Activated CD4-positive, alpha-beta memory T cell treated with anti-CD3 and anti-CD28 coated beads for 36 hours (primary cell): Measurements from ENCODE around the gene CORO6. TPM values are rescaled to one million over a fixed set of nuclear protein-coding genes. Genes with fewer than 3 reads are reported as not detected.

ENCODE experiments used
- CTCF ChIA-PET: fragments of 350-600 bp; sonication (Branson Sonifier 250); formaldehyde crosslinking; loops from one replicate; lab custom pipeline; 2021; ENCODE audit warnings: antibody characterized with exemption, inconsistent platforms; lab: Charles Lee
- POLR2A ChIA-PET: fragments of 350-600 bp; sonication (Branson Sonifier 250); formaldehyde crosslinking; loops from one replicate; lab custom pipeline; 2021; ENCODE audit warnings: antibody characterized with exemption; lab: Charles Lee
- DNase-seq: peaks from one replicate; pipeline ENCODE4 v3.0.0-alpha.2; 2020
- H3K27ac Mint-ChIP-seq: one replicate; pipeline ENCODE4 v1.8.0; 2021; ENCODE audit warnings: mixed read lengths
- H3K27me3 Mint-ChIP-seq: one replicate; pipeline ENCODE4 v1.8.0; 2021; ENCODE audit warnings: mixed read lengths
- H3K36me3 Mint-ChIP-seq: one replicate; pipeline ENCODE4 v1.8.0; 2021; ENCODE audit warnings: mixed read lengths
- H3K4me1 Mint-ChIP-seq: one replicate; pipeline ENCODE4 v1.8.0; 2021; ENCODE audit warnings: low read depth, mixed read lengths
- H3K4me3 Mint-ChIP-seq: one replicate; pipeline ENCODE4 v1.8.0; 2021; ENCODE audit warnings: mild to moderate bottlenecking, mixed read lengths
- H3K9me3 Mint-ChIP-seq: one replicate; pipeline ENCODE4 v1.8.0; 2021; ENCODE audit warnings: mixed read lengths
- intact Hi-C: fragments of 100-400 bp; cut with micrococcal nuclease; formaldehyde crosslinking; loops from one replicate; pipeline ENCODE4 v1.15.1; 2023
- total RNA-seq, 2 experiments: library from RNA; stranded (reverse); gene quantifications; one replicate each; pipeline ENCODE4 v1.2.3, GENCODE V29; 2021

CORO6 gene
- total RNA-seq = 10 to 100 TPM; 21.3 to 22.1 TPM

- peak; percentile 74 for DNase-seq
- Mint-ChIP-seq H3K4me3 (peak within 1 kb of the TSS; percentile 78), H3K9me3 (no peaks in the 10 kb centered on the region), H3K27ac (peak within 1 kb of the TSS; percentile 85), H3K27me3 (no peaks in the 10 kb centered on the region), H3K4me1 (peaks cover 60% of the 10 kb centered on the region), H3K36me3 (no peaks in the 10 kb centered on the region)
- ChIA-PET CTCF (interaction anchor here (1.0 to 1.7 kb wide), 4 partner anchors 8 to 157 kb away, joined by 3 to 8 read pairs (median 6); no protein-coding TSS in a partner anchor), POLR2A (interaction anchor here (1.0 to 1.5 kb wide), 2 partner anchors 55 to 138 kb away, joined by 3 to 6 read pairs; partner anchors contain the start of gene ABHD15)
- intact Hi-C loops = loop anchor here (5.0 to 10.0 kb wide), 2 partner anchors 472 to 485 kb away; no protein-coding TSS in a partner anchor
These were observed at the start of gene CORO6 for GRCh38 chr17:29622337-29623282. TSS of gene CORO6 (minus strand) at chr17:29622912. CDS start at chr17:29621421, 1,491 bp downstream.

DNA sequence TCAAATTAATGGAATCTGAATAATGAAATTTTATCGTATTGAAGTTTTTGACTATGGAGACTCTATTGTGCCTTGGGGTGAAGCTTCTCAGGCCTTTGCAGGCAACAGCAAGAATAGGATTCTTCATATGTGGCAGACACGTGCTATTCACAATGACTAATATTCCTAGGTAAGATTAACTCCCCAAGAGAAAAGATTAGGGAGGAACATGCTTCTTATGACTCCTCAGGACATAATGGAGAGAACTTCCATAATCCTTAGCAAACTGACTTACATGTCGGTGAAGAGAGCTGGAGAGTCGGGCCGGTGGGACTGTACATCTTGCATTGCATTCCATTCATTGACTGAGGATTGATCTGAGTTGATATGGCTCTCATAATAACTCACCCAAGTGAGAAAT is 48.9 kb upstream of the CORO6 start:
- intact Hi-C loops = no loop called here
- H3K36me3 Mint-ChIP-seq = peaks cover 37% of the 10 kb centered on the region
- POLR2A ChIA-PET = no interaction called here
- peaks cover 31% of the 10 kb centered on the region for H3K4me1 Mint-ChIP-seq
- no peaks in the 10 kb centered on the region for H3K27me3 Mint-ChIP-seq
- H3K4me3 Mint-ChIP-seq = no peak overlapping the region
- no peak overlapping the region for H3K27ac Mint-ChIP-seq
- no peaks in the 10 kb centered on the region for H3K9me3 Mint-ChIP-seq
- CTCF ChIA-PET = interaction anchor here (1.6 kb wide), 1 partner anchor 108 kb away, joined by 4 read pairs; no protein-coding TSS in a partner anchor
- DNase-seq = no peak

GRCh38 chr17:29669266-29669665 is 46.6 kb upstream of the CORO6 start:
- intact Hi-C loops = no loop called here
- ChIA-PET POLR2A (interaction anchor here (0.6 to 1.0 kb wide), 2 partner anchors 13 to 89 kb away, joined by 3 to 4 read pairs; no protein-coding TSS in a partner anchor), CTCF (no interaction called here)
- H3K36me3 Mint-ChIP-seq = peaks cover 35% of the 10 kb centered on the region
- no peak overlapping the region for H3K27ac Mint-ChIP-seq
- H3K9me3 Mint-ChIP-seq = no peaks in the 10 kb centered on the region
- H3K27me3 Mint-ChIP-seq = no peaks in the 10 kb centered on the region
- no peak overlapping the region for H3K4me3 Mint-ChIP-seq
- no peak for DNase-seq
- peaks cover 34% of the 10 kb centered on the region for H3K4me1 Mint-ChIP-seq

DNA sequence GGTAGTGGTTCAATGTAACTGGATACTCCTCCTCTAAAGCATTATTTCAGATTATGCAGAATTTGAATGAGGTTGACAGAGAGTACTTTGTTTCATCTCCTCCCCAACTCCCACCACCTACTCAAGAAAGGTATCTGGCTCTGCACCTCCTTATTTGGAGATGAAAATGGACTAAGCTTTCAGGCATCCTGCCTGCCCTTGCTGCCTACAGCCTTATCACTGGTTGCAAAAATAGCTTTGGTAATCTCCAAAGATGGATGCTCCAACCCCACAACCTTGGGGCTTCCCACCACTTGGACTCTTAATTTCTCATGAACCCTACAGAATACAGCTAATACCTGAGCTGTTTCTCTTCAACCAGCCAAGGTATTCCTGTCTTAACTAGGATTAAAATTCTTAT is 45.3 kb upstream of the CORO6 start:
- H3K4me3 Mint-ChIP-seq = no peak overlapping the region
- POLR2A ChIA-PET = no interaction called here
- DNase-seq = no peak
- peaks cover 39% of the 10 kb centered on the region for H3K36me3 Mint-ChIP-seq
- CTCF ChIA-PET = interaction anchor here (1.1 kb wide), 1 partner anchor 9 kb away, joined by 3 read pairs; no protein-coding TSS in a partner anchor
- peaks cover 29% of the 10 kb centered on the region for H3K4me1 Mint-ChIP-seq
- H3K27ac Mint-ChIP-seq = peak overlapping the region; percentile 42
- intact Hi-C loops = no loop called here
- H3K9me3 Mint-ChIP-seq = no peaks in the 10 kb centered on the region
- H3K27me3 Mint-ChIP-seq = no peaks in the 10 kb centered on the region

GRCh38 chr17:29665481-29665810 is 42.7 kb upstream of the CORO6 start:
- no peak for DNase-seq
- H3K27me3 Mint-ChIP-seq = no peaks in the 10 kb centered on the region
- ChIA-PET CTCF (interaction anchor here (0.6 to 2.6 kb wide), 6 partner anchors 22 to 428 kb away, joined by 3 to 16 read pairs (median 4); no protein-coding TSS in a partner anchor), POLR2A (interaction anchor here (0.6 to 2.2 kb wide), 10 partner anchors 8 to 103 kb away, joined by 3 to 12 read pairs (median 4); no protein-coding TSS in a partner anchor)
- H3K4me3 Mint-ChIP-seq = no peak overlapping the region
- intact Hi-C loops = loop anchor here (1.0 to 2.0 kb wide), 3 partner anchors 41 to 95 kb away; no protein-coding TSS in a partner anchor
- H3K4me1 Mint-ChIP-seq = peaks cover 33% of the 10 kb centered on the region
- peaks cover 39% of the 10 kb centered on the region for H3K36me3 Mint-ChIP-seq
- H3K27ac Mint-ChIP-seq = peak overlapping the region; percentile 84
- no peaks in the 10 kb centered on the region for H3K9me3 Mint-ChIP-seq

DNA sequence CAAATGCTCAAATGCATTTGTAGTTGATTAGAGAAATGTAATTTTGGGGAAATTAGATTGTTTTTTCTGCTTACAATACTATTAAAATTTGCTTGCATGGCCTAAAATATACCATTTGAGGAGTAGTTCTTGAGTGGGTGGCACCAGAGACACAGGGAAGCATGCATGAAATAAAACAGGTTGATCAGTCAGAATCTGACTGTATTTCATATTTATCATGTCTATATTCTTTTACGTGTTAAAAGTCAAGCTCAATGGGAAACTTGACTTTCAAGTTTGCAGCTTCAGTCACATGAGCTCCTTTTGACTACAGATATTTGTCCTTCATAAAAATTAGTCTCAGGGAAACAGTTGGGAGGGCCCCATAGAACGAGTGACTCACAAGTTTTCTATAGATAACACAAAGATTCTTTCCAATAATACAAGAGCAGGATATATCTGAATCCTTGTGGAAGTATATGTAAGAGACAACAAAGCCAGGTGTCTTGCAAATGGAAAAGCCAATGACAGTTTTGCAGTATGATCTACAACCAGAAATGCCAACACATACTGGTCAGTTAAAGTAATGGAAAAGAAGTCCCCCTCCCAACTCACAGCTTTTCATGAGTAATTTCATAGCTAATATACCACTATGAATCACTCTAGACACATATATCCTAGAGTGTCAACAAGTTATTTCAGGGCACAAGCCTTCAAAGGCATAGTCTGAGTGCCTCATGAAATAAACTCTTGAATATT is 42.2 kb upstream of the CORO6 start:
- no peaks in the 10 kb centered on the region for H3K9me3 Mint-ChIP-seq
- H3K27me3 Mint-ChIP-seq = no peaks in the 10 kb centered on the region
- ChIA-PET POLR2A (interaction anchor here (0.6 to 2.2 kb wide), 10 partner anchors 9 to 104 kb away, joined by 3 to 12 read pairs (median 4); no protein-coding TSS in a partner anchor), CTCF (interaction anchor here (0.6 to 2.6 kb wide), 6 partner anchors 21 to 428 kb away, joined by 3 to 16 read pairs (median 4); no protein-coding TSS in a partner anchor)
- H3K36me3 Mint-ChIP-seq = peaks cover 38% of the 10 kb centered on the region
- H3K27ac Mint-ChIP-seq = peak overlapping the region; percentile 84
- H3K4me3 Mint-ChIP-seq = no peak overlapping the region
- no peak for DNase-seq
- H3K4me1 Mint-ChIP-seq = peaks cover 33% of the 10 kb centered on the region
- intact Hi-C loops = loop anchor here (1.0 to 2.0 kb wide), 3 partner anchors 40 to 95 kb away; no protein-coding TSS in a partner anchor

GRCh38 chr17:29663155-29663554 is 40.4 kb upstream of the CORO6 start:
- ChIA-PET CTCF (interaction anchor here (0.7 to 1.1 kb wide), 4 partner anchors 43 to 118 kb away, joined by 3 to 8 read pairs (median 4); no protein-coding TSS in a partner anchor), POLR2A (no interaction called here)
- H3K27me3 Mint-ChIP-seq = no peaks in the 10 kb centered on the region
- intact Hi-C loops = no loop called here
- H3K4me3 Mint-ChIP-seq = no peak overlapping the region
- DNase-seq = no peak
- no peaks in the 10 kb centered on the region for H3K9me3 Mint-ChIP-seq
- H3K4me1 Mint-ChIP-seq = peaks cover 36% of the 10 kb centered on the region
- H3K27ac Mint-ChIP-seq = no peak overlapping the region
- peaks cover 33% of the 10 kb centered on the region for H3K36me3 Mint-ChIP-seq

GRCh38 chr17:29661213-29661612 is 38.5 kb upstream of the CORO6 start:
- intact Hi-C loops = no loop called here
- ChIA-PET POLR2A (no interaction called here), CTCF (no interaction called here)
- Mint-ChIP-seq H3K27ac (peak overlapping the region; percentile 6), H3K9me3 (no peaks in the 10 kb centered on the region), H3K36me3 (peaks cover 23% of the 10 kb centered on the region), H3K27me3 (no peaks in the 10 kb centered on the region), H3K4me1 (peaks cover 24% of the 10 kb centered on the region), H3K4me3 (no peak overlapping the region)
- DNase-seq = no peak

DNA sequence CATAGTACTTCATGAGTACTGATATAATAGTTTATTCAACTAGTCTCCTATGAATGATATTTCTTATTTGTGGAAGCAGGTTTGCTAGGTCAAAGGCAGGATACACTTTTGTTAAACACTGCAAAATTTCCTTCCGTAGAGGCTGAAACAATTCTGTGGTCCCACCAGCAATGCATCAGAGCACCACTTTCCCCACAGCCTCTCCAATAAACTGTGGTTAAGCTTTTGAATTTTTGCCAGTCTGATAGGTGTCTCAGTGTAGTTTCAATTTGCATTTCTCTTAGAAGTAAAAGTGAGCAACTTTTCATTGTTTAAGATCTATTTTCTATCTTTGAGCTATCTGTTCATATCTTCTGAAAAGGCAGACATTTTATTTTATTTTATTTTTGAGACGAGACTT is 36.4 kb upstream of the CORO6 start:
- Mint-ChIP-seq H3K4me3 (no peak overlapping the region), H3K27ac (no peak overlapping the region)

GRCh38 chr17:29655323-29655722 is 32.6 kb upstream of the CORO6 start:
- intact Hi-C loops = no loop called here
- Mint-ChIP-seq H3K9me3 (no peaks in the 10 kb centered on the region), H3K4me1 (peaks cover 4% of the 10 kb centered on the region), H3K27me3 (no peaks in the 10 kb centered on the region), H3K4me3 (no peak overlapping the region), H3K36me3 (peaks cover 13% of the 10 kb centered on the region), H3K27ac (no peak overlapping the region)
- no peak for DNase-seq
- CTCF ChIA-PET = interaction anchor here (0.7 to 2.0 kb wide), 3 partner anchors 38 to 443 kb away, joined by 3 to 7 read pairs (median 4); no protein-coding TSS in a partner anchor
- POLR2A ChIA-PET = no interaction called here

More for the DNA sequence above, 36.4 kb upstream of the CORO6 start:
- no peaks in the 10 kb centered on the region for H3K27me3 Mint-ChIP-seq
- intact Hi-C loops = no loop called here
- DNase-seq = peak; percentile 28
- peaks cover 27% of the 10 kb centered on the region for H3K36me3 Mint-ChIP-seq
- POLR2A ChIA-PET = no interaction called here
- CTCF ChIA-PET = interaction anchor here (0.6 to 1.7 kb wide), 5 partner anchors 9 to 149 kb away, joined by 3 to 4 read pairs (median 3); no protein-coding TSS in a partner anchor
- peaks cover 9% of the 10 kb centered on the region for H3K4me1 Mint-ChIP-seq
- no peaks in the 10 kb centered on the region for H3K9me3 Mint-ChIP-seq

DNA sequence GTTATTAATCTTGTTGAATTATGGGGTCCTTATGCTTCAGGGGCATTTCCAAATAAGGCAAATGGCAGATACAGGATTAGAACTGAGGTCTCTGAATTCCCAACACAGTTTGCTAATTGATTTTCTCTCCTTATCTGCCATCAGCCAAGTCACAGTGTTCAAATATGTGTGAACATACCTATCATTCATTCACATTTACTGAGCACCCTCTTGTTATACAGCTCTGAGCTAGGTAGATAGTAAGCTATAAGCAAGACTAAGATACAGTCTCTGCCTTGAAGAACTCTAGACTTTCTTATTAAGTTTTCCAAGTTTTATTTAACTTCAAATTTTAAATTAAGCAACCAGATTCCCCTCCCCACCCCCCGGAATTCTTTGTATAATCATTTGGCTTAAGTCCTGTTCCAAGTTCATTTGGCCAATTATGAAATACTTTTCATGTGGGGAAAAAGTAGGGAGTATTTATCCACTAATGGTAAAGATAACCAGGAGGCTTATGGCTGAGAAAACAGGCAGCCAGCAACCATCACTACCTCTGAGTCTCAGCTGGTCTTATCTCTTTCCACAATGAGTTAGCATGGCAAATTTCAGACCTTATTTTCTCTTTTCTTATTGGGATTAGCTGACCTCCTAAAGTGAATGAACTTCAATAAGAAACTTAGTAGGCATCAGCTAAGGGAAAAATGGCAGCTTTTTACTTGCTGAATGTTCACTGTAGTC is 31.4 kb upstream of the CORO6 start:
- Mint-ChIP-seq H3K4me3 (no peak overlapping the region), H3K9me3 (no peaks in the 10 kb centered on the region), H3K4me1 (peaks cover 2% of the 10 kb centered on the region), H3K27ac (no peak overlapping the region), H3K36me3 (peaks cover 15% of the 10 kb centered on the region), H3K27me3 (no peaks in the 10 kb centered on the region)
- DNase-seq = no peak
- ChIA-PET POLR2A (interaction anchor here (0.6 to 1.3 kb wide), 2 partner anchors 15 to 35 kb away, joined by 3 read pairs; no protein-coding TSS in a partner anchor), CTCF (interaction anchor here (0.9 to 2.0 kb wide), 5 partner anchors 15 to 125 kb away, joined by 3 to 7 read pairs (median 6); no protein-coding TSS in a partner anchor)
- intact Hi-C loops = no loop called here
